GM03348 (cell line): ENCODE measurements around the gene ELMO1.

Experiments used
- DNase-seq: peaks from one replicate; pipeline ENCODE4 v3.0.0; 2012; ENCODE audit warnings: low spot score

ELMO1 gene

DNA sequence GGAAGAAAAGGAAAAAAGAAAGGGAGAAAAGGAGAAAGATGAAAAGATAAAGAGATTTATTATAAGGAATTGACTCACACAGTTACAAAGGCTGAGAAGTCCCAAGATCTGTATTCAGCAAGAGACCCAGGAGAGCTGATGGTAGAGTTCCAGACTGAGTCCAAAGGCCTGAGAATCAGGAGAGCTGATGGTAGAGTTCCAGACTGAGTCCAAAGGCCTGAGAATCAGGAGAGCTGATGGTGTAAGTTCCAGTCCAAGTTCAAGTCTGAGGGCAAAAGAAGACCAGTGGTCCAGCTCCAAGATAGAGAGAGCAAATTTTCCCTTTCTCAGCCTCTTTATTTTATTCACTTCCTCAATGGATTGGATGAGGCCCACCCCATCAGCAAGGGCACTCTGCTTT is 627.0 kb downstream of the ELMO1 start:
- no peak for DNase-seq

GRCh38 chr7:36820527-36821170 is 628.0 kb downstream of the ELMO1 start:
- DNase-seq: no peak

DNA sequence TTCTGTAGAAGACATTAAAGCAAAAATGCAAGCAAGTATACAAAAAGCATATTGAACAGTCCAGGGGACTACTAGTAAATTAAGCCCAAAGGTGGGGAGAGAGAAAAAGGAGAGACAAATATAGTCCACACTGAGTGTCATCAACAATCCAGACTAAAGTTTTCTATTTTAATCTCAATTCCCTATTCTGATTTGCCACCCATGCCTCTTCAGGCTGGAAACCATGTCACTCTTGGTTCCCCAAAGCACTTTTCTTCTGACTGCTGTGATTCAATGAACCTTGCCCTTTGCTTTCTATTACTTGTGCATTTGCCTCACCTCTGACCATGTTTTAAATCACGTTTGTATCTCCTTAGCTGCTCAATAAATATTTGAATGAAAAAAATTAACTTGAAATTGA is 629.0 kb downstream of the ELMO1 start:
- no peak for DNase-seq

DNA sequence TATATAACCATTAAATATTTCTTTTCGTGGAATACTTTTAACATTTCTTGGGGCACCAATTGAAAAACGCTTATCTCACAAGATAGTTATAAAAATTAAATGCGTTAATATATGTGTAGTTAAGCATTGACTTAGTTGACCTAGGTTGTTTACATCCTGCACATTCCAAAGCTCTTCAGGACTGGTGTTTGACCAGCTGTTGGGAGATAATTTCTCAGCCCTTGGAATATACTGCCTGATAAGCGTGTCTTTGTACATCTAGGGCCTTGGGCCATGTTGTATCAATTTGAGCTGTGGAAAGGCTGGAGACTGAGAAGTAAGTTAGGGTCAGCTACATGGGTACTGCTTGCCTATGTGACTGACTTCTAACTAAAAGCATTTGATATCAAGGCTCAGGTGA is 634.4 kb downstream of the ELMO1 start:
- no peak for DNase-seq

- no peak for DNase-seq
Measured at GRCh38 chr7:36811807-36812206, 636.9 kb downstream of the ELMO1 start.

DNA sequence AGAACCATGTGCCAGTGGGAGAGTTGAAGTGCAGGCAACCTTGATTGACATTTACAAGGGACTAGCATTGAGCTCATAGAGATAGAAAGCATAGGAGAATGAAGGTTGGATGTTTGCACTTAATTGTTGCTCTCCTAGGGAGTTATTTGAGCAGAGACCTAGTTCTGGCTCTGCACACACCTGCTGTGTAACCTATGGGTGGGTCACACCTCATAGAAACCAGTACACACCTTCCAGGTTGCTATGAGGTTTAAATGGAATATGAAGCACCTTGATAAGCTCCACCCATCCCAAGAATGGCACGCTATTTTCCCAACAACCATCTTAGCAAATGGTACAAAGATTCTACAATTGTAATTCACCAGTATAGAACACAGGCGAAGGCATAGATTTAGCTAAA is 638.2 kb downstream of the ELMO1 start:
- DNase-seq: no peak

DNA sequence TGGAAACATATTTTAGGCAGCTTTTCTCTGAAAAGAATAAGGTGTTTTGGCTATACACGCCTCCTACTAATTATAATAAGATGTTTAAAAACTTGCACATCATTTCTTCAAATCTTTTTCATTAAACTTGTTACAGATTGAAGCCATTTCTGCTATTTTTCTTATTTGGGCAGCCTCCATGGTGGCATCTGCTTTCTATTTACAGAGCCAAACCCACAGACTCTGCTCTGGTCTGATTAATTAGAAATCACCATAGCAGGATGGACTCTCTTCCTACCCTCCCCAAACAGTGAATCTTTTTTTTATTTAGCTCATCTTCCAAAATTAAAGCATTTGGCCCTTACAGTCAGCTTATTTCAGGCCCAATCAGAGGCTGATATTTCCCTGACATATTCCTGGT is 638.6 kb downstream of the ELMO1 start:
- DNase-seq: no peak

- DNase-seq: no peak
Measured at GRCh38 chr7:36809510-36809909, 639.2 kb downstream of the ELMO1 start.

DNA sequence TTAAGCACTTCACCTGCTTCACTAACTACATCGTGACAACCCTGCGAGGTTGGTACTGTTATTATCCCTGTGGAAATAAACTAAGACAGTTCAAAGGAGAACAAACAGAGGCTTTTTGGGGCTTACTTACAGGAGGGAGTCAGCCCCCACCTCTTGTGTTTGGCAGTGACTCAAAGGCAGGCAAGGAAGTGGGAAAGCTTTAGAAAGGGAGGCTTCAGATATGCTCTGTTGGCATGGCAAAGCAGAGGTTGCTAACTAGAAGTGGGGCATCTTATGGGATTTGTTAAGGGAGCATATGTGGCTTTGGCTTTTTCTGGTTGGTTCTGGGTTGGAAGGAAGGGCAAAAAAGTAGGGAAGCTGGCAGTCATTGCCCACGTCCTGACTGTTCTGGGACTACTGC is 639.6 kb downstream of the ELMO1 start:
- DNase-seq: no peak

GRCh38 chr7:36806891-36807290 is 641.8 kb downstream of the ELMO1 start:
- DNase-seq: no peak
